Kidney epithelial cell (primary cell): Measurements from ENCODE around the gene ERBB2. TPM values are rescaled to one million over a fixed set of nuclear protein-coding genes. Genes with fewer than 3 reads are reported as not detected.

Source experiments
- DNase-seq: peaks from one replicate; pipeline ENCODE4 v3.0.0-alpha.2; 2010; ENCODE audit warnings: low read depth
- H3K27me3 ChIP-seq: 2 replicates; pipeline ENCODE4 v1.6.0; 2011; ENCODE audit warnings: low read length; ENCODE audit not compliant: control insufficient read depth, insufficient read depth
- H3K36me3 ChIP-seq: 2 replicates; pipeline ENCODE4 v1.5.1; 2011; ENCODE audit warnings: low read length; ENCODE audit not compliant: control insufficient read depth, insufficient read depth
- H3K4me3 ChIP-seq: 2 replicates; pipeline ENCODE4 v1.5.1; 2011; ENCODE audit warnings: low read depth, mild to moderate bottlenecking, control low read depth, low read length
- total RNA-seq: library from RNA; depleted of rRNA; stranded (reverse); fragments of >200 nt; gene quantifications from 2 replicates; pipeline ENCODE4 v1.2.3, GENCODE V29; 2015
- TF ChIP-seq, protein P1 (sequence below): IDR thresholded peaks from 2 replicates; pipeline ENCODE4 v1.5.1; 2011; ENCODE audit warnings: mild to moderate bottlenecking, moderate library complexity, low read length, control low read depth, inconsistent platforms; ENCODE audit not compliant: insufficient read depth, poor library complexity, severe bottlenecking

ERBB2 gene
- 44.1 and 47.2 TPM in 2 replicates for total RNA-seq

DNA sequence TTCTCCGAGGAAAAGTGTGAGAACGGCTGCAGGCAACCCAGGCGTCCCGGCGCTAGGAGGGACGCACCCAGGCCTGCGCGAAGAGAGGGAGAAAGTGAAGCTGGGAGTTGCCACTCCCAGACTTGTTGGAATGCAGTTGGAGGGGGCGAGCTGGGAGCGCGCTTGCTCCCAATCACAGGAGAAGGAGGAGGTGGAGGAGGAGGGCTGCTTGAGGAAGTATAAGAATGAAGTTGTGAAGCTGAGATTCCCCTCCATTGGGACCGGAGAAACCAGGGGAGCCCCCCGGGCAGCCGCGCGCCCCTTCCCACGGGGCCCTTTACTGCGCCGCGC, at the start of gene ERBB2:
ERBB2 (plus strand) TSS at position 247 of the 330 bp plus-strand sequence. CDS start 175 bp downstream, outside the sequence.
- Histone ChIP-seq H3K4me3 (peak within 1 kb of the TSS; percentile 73), H3K36me3 (no peaks in the 10 kb centered on the region), H3K27me3 (no peaks in the 10 kb centered on the region)
- TF ChIP-seq, protein P1, sequence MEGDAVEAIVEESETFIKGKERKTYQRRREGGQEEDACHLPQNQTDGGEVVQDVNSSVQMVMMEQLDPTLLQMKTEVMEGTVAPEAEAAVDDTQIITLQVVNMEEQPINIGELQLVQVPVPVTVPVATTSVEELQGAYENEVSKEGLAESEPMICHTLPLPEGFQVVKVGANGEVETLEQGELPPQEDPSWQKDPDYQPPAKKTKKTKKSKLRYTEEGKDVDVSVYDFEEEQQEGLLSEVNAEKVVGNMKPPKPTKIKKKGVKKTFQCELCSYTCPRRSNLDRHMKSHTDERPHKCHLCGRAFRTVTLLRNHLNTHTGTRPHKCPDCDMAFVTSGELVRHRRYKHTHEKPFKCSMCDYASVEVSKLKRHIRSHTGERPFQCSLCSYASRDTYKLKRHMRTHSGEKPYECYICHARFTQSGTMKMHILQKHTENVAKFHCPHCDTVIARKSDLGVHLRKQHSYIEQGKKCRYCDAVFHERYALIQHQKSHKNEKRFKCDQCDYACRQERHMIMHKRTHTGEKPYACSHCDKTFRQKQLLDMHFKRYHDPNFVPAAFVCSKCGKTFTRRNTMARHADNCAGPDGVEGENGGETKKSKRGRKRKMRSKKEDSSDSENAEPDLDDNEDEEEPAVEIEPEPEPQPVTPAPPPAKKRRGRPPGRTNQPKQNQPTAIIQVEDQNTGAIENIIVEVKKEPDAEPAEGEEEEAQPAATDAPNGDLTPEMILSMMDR: no peak
- DNase-seq: peak; percentile 42

GRCh38 chr17:39650121-39650579, 49.7 kb upstream of the ERBB2 start:
- no peaks in the 10 kb centered on the region for H3K27me3 ChIP-seq
- TF ChIP-seq, protein P1: no peak
- DNase-seq: no peak
- H3K36me3 ChIP-seq: no peaks in the 10 kb centered on the region
- no peak overlapping the region for H3K4me3 ChIP-seq

DNA sequence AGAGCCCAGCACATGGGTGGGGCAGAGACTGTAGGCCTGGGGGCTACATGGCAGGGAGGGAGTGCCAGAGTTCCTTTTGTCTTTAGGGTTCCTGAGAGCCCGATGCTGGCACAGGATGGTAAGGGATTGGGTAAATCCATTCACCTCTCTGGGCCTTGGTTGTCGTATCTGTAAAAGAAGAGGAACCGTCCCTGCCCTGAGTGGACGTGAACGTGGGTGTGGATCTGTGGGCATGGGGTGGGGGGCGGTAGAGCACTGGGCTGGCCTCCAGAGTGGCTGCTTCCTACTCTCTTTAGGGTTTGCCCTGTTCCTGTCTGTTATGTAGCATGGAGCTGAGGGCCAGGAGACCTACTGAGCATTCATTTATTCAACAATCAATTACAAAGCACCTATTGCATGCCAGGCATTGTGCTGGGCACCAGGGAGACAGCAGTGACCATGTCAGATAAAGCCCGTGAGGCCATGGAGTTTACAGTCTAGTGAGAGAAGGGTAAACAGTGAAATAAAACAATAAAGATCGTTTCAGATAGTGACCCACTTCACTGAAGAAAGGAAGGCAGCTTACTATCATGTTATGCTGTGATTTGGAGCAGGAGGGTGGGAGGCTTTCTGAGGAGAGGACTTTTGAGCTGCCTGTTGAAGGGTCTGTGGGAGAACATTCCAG, 47.8 kb upstream of the ERBB2 start:
- no peak for DNase-seq
- H3K36me3 ChIP-seq: no peaks in the 10 kb centered on the region
- TF ChIP-seq, protein P1: no peak
- no peaks in the 10 kb centered on the region for H3K27me3 ChIP-seq
- H3K4me3 ChIP-seq: no peak overlapping the region

- no peaks in the 10 kb centered on the region for H3K36me3 ChIP-seq
- DNase-seq: no peak
- TF ChIP-seq, protein P1: no peak
- no peak overlapping the region for H3K4me3 ChIP-seq
- no peaks in the 10 kb centered on the region for H3K27me3 ChIP-seq
Observed at GRCh38 chr17:39652587-39653315, 47.1 kb upstream of the ERBB2 start.

- H3K27me3 ChIP-seq: no peaks in the 10 kb centered on the region
- H3K36me3 ChIP-seq: no peaks in the 10 kb centered on the region
- no peak overlapping the region for H3K4me3 ChIP-seq
- DNase-seq: no peak
- TF ChIP-seq, protein P1: no peak
Observed at GRCh38 chr17:39653316-39653661, 46.6 kb upstream of the ERBB2 start.
